ENCODE data around the gene RAB11FIP4.

RAB11FIP4 gene

GRCh38 chr17:31466096-31466760, 74.8 kb downstream of the RAB11FIP4 start:
- no peak for DNase-seq

GRCh38 chr17:31467502-31468256, 76.2 kb downstream of the RAB11FIP4 start:
- DNase-seq, result no peak

GRCh38 chr17:31469959-31470358, 78.5 kb downstream of the RAB11FIP4 start:
- no peak for DNase-seq

GRCh38 chr17:31470592-31470991, 79.1 kb downstream of the RAB11FIP4 start:
- DNase-seq, result no peak

- DNase-seq, result no peak
Measured at GRCh38 chr17:31472137-31472536, 80.7 kb downstream of the RAB11FIP4 start.

GRCh38 chr17:31475378-31476162, 84.1 kb downstream of the RAB11FIP4 start:
- DNase-seq, result no peak

- no peak for DNase-seq
Measured at GRCh38 chr17:31476525-31477416, 85.3 kb downstream of the RAB11FIP4 start.

- no peak for DNase-seq
Measured at GRCh38 chr17:31477417-31478055, 86.1 kb downstream of the RAB11FIP4 start.

- no peak for DNase-seq
Measured at GRCh38 chr17:31479062-31479408, 87.6 kb downstream of the RAB11FIP4 start.

GRCh38 chr17:31479524-31479923, 88.0 kb downstream of the RAB11FIP4 start:
- no peak for DNase-seq

GRCh38 chr17:31480067-31480466, 88.6 kb downstream of the RAB11FIP4 start:
- no peak for DNase-seq

GRCh38 chr17:31480904-31481782, 89.7 kb downstream of the RAB11FIP4 start:
- no peak for DNase-seq

- DNase-seq, result no peak
Measured at GRCh38 chr17:31481783-31482081, 90.3 kb downstream of the RAB11FIP4 start.

- no peak for DNase-seq
Measured at GRCh38 chr17:31484821-31485220, 93.3 kb downstream of the RAB11FIP4 start.

GRCh38 chr17:31486351-31487062, 95.0 kb downstream of the RAB11FIP4 start:
- DNase-seq, result no peak

GRCh38 chr17:31487063-31487647, 95.7 kb downstream of the RAB11FIP4 start:
- no peak for DNase-seq

GRCh38 chr17:31487648-31488263, 96.3 kb downstream of the RAB11FIP4 start:
- peak; percentile 90 for DNase-seq

GRCh38 chr17:31488264-31488981, 96.9 kb downstream of the RAB11FIP4 start:
- DNase-seq, result peak; percentile 49

GRCh38 chr17:31488982-31489294, 97.5 kb downstream of the RAB11FIP4 start:
- no peak for DNase-seq
